ENCODE results near the gene SH2B2.

GRCh38 chr7:102312317-102312716 lies 25.6 kb downstream of the SH2B2 start:
- TF ChIP-seq ZNF70 (CRISPR knock-in tag; IDR thresholded peaks at IDR 0.05) (no peak), OSR1 (CRISPR knock-in tag; IDR thresholded peaks at IDR 0.05) (no peak), CSDC2 (CRISPR knock-in tag; IDR thresholded peaks at IDR 0.05) (no peak), ZFP30 (CRISPR knock-in tag; IDR thresholded peaks at IDR 0.05) (no peak), PATZ1 (CRISPR knock-in tag; IDR thresholded peaks at IDR 0.05; ENCODE audit: borderline replicate concordance) (no peak), ARNTL (CRISPR knock-in tag; IDR thresholded peaks at IDR 0.05; ENCODE audit: borderline replicate concordance, low read depth) (no peak), TCF4 (CRISPR knock-in tag; IDR thresholded peaks at IDR 0.05; ENCODE audit: borderline replicate concordance) (no peak), ESRRG (CRISPR knock-in tag; IDR thresholded peaks at IDR 0.05) (no peak), ZFP3 (CRISPR knock-in tag; IDR thresholded peaks at IDR 0.05) (no peak), RARB (CRISPR knock-in tag; IDR thresholded peaks at IDR 0.05) (no peak), ISL1 (CRISPR knock-in tag; IDR thresholded peaks at IDR 0.05) (no peak)
- TF ChIP-seq, protein P1, sequence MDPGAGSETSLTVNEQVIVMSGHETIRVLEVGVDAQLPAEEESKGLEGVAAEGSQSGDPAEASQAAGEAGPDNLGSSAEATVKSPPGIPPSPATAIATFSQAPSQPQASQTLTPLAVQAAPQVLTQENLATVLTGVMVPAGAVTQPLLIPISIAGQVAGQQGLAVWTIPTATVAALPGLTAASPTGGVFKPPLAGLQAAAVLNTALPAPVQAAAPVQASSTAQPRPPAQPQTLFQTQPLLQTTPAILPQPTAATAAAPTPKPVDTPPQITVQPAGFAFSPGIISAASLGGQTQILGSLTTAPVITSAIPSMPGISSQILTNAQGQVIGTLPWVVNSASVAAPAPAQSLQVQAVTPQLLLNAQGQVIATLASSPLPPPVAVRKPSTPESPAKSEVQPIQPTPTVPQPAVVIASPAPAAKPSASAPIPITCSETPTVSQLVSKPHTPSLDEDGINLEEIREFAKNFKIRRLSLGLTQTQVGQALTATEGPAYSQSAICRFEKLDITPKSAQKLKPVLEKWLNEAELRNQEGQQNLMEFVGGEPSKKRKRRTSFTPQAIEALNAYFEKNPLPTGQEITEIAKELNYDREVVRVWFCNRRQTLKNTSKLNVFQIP (CRISPR knock-in tag; IDR thresholded peaks at IDR 0.05; ENCODE audit: borderline replicate concordance, low read depth), result no peak
- TF ChIP-seq, protein P2, sequence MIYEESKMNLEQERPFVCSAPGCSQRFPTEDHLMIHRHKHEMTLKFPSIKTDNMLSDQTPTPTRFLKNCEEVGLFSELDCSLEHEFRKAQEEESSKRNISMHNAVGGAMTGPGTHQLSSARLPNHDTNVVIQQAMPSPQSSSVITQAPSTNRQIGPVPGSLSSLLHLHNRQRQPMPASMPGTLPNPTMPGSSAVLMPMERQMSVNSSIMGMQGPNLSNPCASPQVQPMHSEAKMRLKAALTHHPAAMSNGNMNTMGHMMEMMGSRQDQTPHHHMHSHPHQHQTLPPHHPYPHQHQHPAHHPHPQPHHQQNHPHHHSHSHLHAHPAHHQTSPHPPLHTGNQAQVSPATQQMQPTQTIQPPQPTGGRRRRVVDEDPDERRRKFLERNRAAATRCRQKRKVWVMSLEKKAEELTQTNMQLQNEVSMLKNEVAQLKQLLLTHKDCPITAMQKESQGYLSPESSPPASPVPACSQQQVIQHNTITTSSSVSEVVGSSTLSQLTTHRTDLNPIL (CRISPR knock-in tag; IDR thresholded peaks at IDR 0.05; ENCODE audit: low read depth), result no peak
